RKO (cell line): ENCODE results near the gene CELSR1.
A peak's percentile ranks its signal among the peaks of the same experiment; 100 is the strongest.

ENCODE experiments used
- DNase-seq: peaks from one replicate; pipeline ENCODE4 v3.0.0-alpha.2; 2016; ENCODE audit warnings: low spot score

Gene CELSR1

DNA sequence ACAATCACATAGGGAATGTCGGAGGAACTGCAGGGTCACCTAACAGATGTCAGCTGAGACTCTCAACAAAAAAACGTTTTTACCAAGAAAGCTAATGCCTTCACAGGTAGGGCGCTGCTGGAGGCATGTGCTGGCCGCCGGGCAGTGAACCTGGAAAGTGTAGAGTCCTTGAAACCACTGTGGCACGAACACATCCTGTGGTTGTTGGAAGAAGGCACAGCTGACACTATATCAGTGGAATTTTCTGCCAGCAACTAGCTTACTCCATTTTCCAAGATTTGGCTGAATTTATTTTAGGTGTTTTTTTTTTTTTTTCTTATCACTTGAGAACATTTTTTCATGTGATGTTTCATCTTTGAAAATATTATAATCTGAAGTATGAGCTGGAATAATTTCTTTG lies 187.7 kb downstream of the CELSR1 start:
- DNase-seq, result no peak

DNA sequence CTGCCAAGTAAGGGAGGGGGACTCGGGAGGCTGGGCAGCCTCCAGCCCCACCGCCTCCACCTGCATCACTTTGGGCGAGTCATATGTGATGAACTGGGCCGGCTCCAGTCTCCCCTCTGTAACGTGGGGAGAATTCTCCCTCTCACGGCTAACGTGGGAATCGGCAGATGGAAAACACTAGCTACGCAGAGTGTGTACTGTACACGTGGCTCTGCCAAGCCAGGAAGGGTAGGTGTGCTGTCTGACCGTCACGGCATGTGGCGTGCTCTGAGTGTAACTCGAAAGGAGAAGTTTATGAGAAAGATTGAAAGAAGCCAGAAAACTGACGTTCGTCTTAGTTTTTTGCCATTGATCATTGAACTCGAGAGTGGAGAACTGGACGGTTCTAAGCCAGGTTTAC lies 188.2 kb downstream of the CELSR1 start:
- DNase-seq, result no peak

DNA sequence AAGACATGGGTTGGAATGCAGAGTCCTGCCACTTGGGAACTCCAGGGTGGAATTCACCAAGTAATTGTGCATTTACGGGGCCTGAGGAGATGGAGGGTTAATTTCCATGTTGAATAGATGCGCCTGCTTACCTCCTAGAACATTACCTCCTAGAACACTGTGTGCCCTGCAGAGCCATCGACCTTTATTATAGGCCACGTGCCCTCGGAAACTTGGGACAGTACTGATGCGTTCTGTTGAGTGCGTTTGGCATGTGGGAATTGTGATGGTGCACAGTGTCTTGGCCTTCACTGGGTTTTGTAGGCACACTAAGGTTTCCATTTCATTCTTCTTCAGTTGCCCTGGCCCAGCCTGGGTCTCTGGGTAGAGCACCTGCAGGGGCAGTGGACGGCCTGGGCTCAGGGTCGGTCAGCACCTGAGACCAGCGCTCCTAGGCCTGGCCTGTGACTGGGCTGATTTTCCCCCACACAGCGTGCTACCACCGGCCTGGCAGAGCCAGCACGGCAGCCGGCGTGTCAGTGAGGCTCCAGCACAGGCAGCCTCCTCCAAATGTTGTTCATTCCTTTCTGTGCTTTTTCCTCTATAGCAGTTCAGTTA lies 189.2 kb downstream of the CELSR1 start:
- DNase-seq, result no peak

DNA sequence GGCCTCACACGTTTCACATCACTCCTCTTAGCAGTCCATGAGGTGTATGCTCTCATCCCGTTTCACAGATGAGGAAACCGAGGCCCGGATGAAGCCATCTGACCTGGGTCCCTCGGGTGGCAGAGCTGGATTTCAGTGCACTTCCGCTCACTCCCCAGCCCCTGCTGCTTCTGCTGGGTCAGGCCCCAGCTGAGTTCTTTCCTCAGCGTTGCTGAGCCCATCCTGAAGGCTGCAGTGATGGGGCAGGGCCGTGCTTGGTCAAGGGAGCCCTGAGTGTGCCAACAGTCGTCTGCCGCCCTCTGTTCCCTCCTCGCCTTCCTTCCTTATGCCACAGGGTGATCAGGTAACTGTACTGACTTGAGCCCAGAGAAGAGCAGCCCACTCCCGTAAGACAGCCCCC lies 189.8 kb downstream of the CELSR1 start:
- no peak for DNase-seq

DNA sequence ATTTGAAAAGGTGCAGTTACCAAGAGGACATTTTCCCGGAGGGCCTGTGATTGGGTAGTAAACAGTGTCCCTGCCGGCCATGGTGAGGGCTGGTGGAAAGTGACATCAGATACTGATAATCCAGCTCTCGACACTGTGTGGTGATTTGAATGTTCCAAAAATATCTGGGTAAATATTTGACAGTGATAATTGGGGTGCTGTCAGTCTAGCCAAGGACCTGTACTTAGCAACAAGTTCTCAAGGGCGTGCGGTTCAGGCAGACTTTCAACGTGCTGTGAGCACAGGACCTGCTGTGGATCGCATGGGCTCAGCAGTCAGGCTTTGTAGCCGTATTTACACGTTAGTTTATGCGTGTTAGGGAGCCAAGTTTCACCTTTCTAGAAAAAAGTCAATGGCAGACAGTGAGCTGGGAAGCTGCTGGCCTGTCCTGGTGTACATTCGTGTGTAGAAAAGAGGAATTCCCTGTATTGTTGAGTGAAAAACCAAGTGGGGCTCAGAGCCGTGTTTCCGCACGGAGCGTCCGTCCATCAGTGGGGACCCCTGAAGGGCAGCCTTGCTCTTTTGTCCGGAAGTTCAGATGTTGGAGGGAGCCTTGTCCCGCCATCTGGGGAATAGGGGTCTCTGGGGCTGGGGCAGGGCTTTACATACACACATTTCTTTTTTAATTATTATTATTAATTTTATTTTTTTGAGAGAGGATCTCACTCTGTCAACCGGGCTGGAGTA lies 190.6 kb downstream of the CELSR1 start:
- no peak for DNase-seq

DNA sequence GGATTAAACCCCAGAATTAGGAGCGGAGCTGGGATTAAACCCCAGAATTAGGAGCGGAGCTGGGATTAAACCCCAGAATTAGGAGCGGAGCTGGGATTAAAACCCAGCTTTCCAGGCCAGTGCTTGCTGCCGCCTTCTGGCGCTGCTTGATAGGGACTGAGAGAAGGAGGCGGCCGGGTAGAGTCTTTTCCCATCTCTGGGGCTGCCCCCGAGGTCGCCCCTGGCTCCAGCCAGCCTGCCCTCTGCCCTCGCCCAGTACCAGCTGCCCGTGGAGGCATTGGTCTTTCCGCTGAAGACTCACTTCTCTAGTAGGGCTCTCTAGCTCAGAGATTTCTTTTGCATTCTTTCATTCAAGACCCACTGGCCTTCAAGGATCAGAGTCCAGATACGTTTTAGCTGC lies 196.7 kb downstream of the CELSR1 start:
- no peak for DNase-seq

DNA sequence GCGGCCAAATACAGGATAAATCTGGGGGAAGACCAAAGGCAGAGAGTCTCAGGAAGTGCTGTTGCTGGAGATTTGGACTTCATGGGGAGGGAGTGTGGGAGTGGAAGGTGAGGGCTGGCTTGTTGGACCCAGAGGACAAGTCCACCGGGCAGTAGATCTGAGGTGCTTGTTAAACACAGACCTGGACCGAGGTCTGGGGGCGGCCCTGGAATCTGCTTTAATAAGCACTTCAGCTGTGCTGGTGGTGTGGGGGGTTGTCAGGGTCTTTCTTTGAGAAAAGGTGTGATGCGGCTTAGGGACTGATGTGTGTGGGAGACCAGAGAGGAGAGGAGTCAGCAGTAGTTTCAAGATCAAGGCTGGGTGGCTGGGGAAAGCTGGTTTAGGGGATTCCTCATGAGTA lies 197.5 kb downstream of the CELSR1 start:
- DNase-seq, result no peak

DNA sequence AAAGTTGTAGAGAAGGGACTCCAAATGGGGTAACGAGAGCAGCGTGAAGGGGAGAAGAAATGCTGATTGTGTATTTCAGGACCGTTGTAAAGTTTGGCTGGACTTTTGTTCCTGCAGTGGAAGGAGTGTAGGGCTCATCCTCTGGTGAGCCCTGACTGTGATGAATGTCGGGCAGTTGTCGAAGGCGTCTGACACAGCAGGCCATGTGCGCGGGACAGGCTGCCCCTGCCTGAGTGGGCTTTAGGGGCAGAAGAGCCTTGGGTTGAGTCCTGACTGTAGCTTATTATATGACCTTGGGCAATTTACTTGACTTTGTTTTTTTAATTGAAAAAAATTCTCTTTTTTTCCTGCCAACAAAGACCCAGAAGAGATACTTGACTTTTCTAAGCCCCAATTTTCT lies 198.8 kb downstream of the CELSR1 start:
- DNase-seq, result no peak

DNA sequence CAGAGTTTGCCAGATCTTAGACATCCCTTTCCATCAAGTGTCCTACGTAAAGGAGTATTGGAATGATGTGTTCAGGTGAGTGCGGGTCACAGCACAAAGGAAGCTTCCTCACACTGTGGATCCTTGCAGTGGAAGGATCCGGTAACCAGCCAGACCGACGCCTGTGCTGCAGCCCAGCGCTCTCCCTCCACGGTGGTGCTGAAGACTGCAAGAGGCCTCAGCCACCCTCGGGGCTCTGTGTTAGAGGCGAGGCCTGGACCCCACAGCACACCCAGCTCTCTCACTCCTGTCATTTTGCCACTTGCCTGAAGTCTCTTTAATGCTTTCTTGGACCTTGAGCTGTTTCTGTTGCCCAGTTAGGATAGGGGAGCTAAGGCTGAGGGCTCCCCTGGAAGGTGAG lies 199.6 kb downstream of the CELSR1 start:
- DNase-seq, result no peak

DNA sequence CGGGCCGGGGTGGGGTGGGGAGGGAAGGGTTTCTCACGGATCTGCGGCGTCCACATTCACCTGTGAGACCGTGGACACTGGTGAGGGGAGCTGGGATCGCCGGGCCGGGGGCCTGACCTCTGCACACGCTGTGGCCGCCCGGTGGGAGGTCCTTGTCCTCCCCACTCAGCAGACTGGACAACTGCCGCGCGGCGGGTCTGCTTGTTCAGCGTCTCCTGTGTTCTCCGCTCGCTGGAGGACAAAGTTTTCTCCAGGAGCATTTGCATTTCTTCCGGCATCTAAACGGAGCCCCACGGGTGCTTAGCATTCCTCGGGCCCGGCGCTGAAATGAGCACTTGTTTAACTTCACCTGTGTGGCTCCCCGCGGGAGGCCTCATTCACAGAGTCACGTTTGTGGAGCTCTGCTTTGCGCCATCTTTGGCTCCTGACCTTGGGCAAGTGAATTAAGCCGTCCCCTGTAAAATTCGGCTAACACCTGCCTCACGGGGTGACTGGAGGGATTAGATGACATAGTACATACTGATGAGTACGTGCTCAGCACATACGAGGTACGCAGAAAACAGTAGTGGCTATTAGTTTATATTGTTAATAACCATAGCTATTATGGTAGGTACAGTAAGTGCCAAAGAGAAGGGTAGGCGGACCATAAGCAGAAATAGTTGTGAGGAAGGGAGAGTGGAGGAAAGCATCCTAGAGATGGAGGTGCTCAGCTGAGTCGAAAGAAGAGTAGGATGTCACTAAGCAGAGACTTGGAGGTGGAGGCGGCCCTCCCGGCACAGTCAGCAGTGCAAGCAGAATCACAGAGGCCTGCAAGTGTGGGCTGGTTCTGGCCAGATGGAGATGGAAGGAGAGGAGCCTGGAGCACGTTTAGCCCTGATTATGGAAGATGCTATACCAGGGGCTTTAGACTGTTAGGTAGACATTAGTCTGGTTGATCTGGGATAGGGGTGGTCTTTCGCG lies 201.0 kb downstream of the CELSR1 start:
- peak; percentile 51 for DNase-seq

DNA sequence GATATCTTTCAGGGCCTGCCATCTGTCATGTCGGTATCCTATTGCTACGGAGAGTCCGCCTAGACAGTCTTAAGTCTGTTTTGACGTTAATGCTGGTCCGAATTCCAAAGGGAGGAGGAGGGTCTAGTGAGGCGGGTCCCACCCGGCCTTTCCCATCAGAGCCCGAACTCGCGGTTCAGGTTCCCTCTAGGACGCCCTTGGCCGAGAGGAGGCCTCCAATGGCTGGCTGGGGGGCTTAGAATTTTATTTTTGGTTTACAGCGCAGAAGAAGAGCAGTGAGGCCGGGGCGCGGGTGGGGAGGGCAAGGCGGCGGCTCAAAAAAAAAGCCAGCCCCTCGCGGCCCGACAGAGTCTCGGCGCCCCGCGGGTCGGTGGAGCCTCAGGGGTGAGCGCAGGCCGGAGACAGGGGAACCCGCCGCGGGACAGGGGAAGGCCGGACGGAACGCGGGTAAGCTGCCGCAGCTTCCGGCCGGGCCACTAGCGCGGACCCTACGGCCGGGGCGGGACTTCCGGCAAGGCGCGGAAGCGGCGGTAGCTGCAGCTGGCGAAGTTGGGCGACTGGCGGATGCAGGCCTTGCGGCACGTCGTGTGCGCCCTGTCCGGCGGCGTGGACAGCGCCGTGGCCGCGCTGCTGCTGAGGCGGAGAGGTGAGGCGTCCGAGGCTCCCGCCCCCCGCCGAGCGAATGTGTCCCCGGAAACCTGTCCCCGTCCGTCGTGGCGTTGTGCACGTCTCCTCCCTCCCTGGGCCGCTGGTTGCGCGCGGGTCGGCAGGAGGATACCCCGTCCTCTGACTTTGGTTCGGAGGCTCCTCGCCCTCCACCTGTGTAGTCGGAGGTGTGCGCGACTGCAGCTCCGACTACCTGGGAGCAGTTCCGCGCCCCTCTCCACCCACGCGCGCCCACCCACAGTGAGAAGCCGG lies 202.0 kb downstream of the CELSR1 start, which contains the start of gene TRMU:
Gene TRMU, plus strand, starts transcription at position 514 of the 918 bp plus-strand sequence. Its CDS starts 51 bp downstream, at position 565.
- DNase-seq, result peak; percentile 90

DNA sequence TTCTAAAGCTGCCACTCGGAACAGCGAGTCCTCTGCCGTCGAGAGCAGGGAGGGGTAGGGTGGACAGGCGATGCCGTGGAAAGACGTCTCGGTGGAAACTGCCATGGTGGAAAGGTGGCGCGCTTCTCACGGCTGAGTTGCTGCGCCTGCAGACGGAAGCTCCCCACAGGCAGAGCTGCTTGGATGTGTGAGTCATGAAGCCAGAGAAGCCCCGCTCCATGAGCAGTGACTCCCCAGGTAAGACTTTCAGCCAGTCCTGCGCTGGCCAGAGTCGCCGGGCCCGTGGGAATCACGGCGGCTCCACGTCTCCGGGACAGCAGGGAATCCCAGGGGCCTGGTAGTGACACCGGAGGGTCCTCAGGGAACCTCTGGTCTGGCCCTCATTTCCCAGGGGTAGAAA lies 205.9 kb downstream of the CELSR1 start:
- no peak for DNase-seq

DNA sequence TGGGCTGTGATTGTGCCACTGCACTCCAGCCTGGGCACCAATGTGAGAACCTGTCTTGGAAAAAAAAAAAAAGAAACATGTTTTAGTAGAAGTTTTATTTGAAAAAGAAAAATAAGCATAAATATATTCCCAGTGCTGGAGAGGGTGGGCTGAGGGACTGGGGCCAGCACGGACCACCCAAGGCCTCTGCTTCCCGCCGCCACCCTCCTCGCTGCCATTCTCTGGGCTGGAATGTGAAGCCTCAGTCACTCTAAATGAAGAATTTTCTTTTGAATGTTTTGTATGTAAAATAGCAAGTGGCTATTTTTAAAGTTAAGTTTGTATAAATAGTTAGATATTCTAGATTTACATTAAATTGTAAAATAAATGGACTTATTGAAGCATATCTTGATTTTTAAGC lies 207.0 kb downstream of the CELSR1 start:
- no peak for DNase-seq

DNA sequence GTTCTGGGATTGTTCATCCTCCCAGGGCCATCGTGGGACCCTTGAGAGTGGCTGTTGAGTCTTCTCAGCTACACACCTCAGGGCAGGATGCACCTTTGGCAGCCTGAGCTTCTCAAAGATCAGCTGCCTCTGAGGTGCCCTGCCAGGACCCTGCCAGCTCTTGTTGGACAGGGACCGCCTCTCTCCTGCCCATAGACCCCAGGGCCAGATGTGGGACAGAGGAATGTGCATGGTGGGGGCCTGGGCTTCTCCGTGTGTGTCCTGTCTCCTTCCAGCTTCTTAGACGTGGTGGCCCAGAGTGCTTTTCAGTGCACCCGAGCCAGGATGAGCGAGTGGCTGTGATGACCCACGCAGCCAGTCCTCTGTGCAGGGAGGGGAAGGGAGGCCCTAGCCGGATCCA lies 207.8 kb downstream of the CELSR1 start:
- no peak for DNase-seq

DNA sequence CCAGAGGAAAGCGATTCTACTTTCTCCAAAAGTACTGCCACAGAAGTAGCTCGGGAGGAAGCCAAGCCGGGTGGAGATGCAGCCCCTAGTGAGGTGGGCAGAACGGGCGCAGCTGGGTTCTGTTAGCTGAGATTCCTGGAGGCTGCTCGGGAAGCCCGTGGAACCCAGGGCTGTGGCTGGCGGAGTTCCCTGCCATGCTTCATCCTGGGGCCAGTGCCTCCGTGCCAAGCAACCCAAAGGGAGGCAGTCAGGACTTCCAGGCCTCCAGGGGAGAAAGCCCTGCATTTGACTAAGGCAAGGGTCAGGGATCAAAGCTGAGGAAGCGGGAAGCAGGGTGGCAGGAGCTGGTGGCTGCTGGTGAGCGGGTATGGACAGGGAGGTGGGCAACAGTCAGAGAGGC lies 208.6 kb downstream of the CELSR1 start:
- DNase-seq, result no peak

DNA sequence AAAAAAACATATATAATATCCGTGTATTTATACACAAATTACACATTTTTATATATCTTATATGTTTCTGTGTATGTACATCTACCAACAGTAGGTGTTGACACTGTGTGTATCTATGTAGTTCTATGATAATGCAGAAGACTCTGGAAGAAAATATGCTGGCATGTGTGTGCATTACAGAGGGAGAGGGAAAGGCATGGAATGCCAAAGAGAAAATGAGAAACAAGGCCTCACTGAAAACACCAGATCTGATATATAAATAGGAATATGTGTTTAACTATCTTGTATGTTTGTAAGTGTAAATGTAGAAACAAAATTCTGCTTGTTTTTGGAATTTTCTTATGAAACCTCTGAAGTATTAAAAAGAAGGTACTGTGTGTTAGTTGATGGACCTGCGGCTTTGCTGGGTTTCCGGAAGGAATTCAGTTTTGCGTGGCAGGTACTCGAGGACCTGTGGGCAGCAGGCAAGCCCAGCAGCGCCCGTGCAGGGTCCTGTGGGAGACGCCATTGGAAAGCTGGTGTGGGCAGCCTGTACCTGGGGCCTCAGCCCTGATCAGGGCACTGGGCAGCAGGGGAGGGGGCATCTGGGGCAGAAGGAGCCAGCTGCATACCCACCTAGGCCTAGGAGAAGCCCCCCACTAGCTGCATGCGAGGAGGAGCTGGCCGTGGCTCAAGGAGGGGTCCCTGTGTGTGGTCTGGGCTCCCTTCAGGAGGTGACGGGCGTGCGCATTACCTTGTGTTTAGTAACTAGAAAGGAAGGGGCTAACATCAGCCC lies 209.5 kb downstream of the CELSR1 start:
- no peak for DNase-seq

DNA sequence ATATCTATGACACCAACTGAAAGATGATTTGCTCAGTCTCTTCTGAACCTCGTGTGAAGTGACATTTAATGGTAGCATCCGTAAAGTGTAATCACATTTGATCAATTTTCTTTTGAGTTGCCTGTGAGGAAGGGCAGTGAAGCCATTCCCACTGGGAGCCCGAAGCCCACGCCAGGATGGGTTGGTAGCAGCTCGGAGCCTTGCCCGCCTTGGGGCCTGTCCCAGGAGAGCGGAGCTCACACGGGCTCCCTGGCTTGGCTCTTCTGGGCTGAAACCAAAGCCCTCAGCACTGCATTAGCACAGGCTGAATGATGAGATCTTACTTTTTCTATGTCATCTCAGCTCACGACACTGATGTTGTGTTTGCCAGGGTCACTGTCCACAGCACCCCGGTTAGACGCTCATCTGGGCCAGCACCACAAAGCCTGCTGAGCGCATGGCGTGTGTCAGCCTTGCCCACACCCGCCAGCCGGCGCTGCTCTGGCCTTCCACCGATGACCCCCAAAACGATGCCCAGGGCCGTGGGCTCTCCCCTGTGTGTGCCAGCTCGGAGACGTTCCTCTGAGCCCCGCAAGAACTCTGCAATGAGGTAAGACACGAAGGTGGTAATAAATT lies 211.2 kb downstream of the CELSR1 start:
- DNase-seq, result no peak

DNA sequence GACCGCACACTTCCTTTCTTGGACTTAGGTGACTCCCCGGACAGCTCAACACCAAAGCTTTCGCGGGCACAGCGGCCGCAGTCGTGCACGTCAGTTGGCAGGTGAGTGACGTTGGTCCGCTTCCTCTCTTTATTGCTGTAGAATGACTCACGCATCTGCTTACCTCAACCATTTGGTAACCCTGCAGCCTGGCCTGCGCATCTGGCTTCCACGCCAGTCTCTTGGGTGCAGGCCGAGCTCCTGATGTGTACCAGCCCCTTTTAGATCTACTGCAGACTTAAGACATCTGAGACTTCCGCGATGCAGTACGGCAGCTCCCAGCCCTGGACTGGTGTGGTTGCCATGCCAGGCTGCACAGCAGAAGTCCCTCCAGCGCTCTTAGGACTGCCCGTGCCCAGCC lies 214.3 kb downstream of the CELSR1 start:
- DNase-seq, result no peak

DNA sequence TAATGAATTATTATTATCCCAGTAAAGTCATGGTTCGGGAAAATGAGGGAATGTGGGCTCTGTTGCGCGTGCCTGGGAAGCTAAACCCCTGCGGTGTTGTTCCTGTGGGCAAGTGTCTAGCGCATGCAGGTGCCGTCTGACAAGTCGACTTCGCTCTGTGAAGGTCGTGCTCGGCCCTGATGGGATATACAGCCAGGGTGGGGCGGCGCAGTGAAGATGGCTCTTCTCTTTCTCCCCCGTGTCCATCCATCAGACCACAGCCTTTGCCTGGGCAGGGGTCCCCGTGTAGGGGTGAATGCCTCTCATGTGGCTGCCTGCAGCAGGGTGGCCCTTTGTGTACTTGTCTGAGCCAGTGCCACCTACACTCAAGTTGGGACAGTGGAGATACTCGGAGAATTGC lies 214.7 kb downstream of the CELSR1 start:
- DNase-seq, result no peak

DNA sequence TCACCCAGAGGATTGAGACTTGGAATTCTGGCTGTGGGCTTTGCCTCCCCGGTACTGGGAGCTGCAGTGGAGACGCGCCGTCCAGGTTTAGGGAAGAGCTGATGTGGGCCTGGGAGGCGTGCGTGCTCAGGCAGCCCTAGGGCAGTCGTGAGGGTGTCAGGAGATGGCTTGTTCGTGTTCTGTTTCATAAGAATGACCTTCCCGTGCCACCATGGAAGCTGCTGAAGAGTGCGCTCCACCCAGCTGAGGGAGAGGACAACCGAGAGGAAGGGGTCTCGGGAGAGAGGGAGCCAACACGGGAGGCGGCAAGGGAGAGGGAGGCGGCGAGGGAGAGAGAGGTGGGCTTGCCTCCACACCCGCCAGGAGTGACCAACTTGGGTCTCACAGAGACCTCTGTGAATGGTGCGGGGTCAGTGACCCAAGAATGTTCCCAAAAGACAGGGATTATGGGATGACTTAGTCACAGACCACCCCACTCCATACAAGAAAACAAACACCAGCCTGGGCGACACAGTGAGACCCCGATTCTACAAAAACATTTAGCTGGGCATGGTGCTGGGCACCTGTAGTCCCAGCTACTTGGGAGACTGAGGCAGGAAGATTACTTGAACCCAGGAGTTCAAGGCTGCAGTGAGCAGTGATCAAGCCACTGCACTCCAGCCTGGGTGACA lies 216.6 kb downstream of the CELSR1 start:
- no peak for DNase-seq
